NCI-H82 treated with DMSO at 0.1 percent for 48 hours (cell line): ENCODE data around the gene EXOC6.

ENCODE experiments used
- DNase-seq: peaks from one replicate; lab custom pipeline; 2025; ENCODE audit not compliant: unreplicated experiment; lab: John Stamatoyannopoulos, UW

The EXOC6 gene

GRCh38 chr10:92999191-92999590 lies 150.9 kb downstream of the EXOC6 start:
- no peak for DNase-seq

- peak; percentile 14 for DNase-seq
Measured at GRCh38 chr10:93006435-93007039, 158.2 kb downstream of the EXOC6 start.

DNA sequence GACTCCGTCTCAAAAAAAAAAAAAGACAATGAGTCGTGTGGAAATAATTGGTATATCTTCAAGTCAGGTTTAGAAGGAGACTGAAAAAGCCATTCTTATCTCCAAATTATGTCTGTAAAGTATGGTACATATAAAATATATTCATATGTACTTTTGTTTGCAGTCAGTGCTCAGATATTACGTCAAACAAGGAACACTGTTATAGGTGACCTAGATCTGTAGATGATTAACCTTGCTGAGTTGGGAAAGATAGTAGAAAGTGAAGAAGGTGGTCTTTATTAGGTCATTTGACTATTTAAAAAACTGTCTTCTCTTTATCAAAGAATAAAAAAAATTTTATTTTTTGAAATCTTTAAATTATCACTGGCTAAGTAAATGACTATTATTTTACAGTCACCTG lies 167.4 kb downstream of the EXOC6 start:
- no peak for DNase-seq

DNA sequence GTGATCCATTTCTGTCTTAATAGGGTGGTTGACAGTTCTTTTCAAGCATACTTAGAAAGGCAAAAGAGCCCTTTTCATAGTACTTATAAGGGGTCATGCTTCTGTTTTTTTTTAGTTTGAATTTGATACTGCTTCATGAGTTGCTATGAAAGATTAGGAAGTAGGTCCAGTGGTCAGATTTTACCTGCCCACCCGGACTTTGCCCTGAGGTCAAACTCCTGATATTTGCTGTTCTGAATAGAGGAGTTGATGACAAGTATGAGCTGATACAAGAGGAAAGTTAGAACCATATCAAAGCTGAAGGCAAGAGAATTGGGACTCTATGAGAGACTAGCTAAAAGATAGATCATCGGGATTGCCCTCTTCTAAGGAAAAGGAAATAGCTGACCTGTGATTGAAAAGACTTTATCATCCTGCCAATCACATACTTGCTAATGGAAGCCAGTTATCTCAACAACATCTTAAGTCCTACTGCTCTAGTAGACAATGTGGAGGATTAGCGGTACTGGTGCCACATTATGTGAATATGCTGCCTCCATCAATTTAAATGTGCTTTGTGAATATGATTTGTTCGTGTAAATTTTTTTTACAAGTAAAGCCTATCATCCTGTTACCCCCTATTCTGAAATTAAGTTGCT lies 174.8 kb downstream of the EXOC6 start:
- no peak for DNase-seq

- DNase-seq: no peak
Measured at GRCh38 chr10:93026072-93026471, 177.8 kb downstream of the EXOC6 start.

GRCh38 chr10:93027508-93027907 lies 179.2 kb downstream of the EXOC6 start:
- no peak for DNase-seq

GRCh38 chr10:93028883-93029282 lies 180.6 kb downstream of the EXOC6 start:
- no peak for DNase-seq

DNA sequence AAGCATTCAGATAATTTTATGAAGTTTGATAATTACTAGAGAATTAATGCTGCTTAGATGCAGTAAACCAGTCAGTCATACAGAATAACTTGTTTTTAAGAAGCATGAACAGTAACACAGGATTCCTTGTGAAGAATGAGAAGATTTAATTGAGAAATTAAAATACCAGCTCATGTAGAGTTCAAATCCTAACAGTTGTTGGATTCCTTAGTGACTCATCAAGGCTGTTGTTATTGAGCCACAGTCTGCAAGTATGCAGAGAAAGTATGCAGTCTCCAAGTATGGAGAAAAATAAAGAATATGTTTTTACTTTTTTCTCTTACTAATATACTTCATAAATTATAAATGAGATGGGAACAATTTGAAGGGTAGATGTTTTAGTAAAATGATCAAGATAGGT lies 182.1 kb downstream of the EXOC6 start:
- DNase-seq: no peak

GRCh38 chr10:93032105-93032808 lies 183.9 kb downstream of the EXOC6 start:
- DNase-seq: no peak

DNA sequence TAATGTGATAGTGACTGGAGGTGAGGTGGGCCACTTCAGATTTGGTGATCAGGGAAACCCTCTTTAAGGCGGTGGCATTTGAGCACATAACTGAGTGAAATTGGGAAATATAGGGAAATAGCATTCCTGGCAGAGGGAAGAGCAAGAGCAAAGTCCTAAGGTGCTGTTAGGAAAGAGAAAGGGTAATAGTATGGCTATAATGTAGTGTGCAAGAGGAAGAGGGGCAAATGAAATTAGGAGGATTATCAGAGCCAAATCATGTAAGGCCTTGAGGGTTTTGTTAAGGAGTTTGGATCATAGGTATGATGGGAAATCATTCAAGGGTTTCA lies 184.5 kb downstream of the EXOC6 start:
- no peak for DNase-seq

- DNase-seq: no peak
Measured at GRCh38 chr10:93034426-93034825, 186.1 kb downstream of the EXOC6 start.

- DNase-seq: no peak
Measured at GRCh38 chr10:93039110-93039509, 190.8 kb downstream of the EXOC6 start.

- DNase-seq: no peak
Measured at GRCh38 chr10:93039721-93040120, 191.4 kb downstream of the EXOC6 start.

DNA sequence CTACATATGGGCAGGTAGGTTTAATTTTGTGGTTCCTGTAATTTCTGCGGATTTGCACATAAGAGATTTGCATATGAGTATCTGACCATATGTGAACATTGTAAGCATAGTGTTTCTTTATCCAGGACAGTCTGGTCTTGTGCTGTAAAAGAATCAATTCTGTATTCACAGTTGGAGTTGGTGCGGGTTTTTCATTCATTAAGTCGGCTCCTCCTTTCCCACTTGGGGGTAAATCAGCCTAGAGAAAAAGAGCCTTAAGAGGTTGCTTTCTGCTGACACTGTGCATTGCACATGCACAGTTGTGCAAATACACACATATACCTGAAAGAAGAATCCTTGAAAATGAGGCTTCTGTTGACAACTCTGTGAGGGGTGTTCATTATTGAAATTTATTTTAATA lies 206.2 kb downstream of the EXOC6 start:
- DNase-seq: no peak

DNA sequence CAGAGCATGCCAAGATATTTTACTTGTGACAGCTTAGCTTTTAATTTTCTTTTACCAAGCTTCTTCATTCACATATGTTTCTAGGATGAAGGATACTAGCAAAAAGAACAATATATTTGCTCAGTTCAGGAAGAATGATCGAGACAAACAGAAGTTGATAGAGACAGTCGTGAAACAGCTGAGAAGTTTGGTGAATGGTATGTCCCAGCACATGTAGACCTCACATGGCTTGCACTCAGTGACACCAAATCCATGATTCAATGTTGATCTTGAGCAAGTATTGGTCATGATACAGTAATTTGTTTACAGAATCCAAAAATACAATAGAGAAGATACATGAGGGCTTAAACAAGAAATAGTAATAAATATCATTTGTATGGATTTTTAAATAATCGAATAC lies 209.8 kb downstream of the EXOC6 start:
- DNase-seq: no peak

DNA sequence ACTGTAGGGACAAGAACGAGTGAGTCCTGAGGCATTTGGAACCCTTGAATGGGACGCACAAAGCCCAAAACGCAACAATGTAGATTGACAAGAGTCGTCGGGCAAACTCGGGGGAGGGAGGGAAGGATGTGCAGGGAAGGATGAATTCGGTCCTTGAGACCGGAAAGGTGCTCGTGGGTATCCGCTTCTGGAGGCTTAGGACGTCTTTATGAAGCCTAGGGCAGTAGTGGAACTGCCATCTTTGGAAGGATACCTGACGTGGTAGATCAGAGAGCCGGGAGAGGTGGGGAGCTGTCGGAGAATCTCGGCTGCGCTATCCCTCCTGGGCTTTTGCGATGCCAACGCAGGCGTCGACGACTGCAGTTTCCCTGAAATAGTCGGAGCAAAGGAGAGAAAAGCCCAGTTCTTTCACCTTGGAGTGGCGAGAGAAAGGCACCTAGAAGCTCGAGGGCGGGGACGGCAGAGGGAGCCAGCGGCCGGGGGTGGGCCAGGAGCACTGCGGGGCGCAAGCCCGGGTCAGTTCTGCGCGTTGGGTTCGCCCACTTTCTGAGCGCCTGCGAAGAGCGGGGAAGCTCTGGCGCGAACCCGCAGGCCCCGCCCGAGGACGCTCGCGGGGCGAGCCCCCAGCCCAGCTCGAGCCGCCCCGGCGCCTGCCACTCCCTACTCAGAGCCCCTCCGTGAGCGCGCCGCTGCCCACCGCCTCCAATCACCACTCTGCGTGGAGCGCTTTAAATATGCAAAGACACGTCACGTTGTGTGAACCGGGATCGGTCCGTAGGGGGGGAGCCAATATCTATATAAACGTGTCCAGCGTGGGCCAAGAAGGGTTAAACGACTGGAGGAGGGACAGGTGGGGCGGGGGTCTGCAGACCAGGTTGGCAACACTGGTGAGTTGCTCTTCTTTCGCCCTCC lies 211.9 kb downstream of the EXOC6 start, which contains the start of gene CYP26C1:
Gene CYP26C1 (plus strand): TSS at position 824 of the 912 bp plus-strand sequence. CDS start 466 bp downstream, outside the sequence.
- no peak for DNase-seq

- DNase-seq: no peak
Measured at GRCh38 chr10:93060887-93061593, 212.7 kb downstream of the EXOC6 start.

- DNase-seq: no peak
Measured at GRCh38 chr10:93061594-93062513, 213.5 kb downstream of the EXOC6 start.

GRCh38 chr10:93062514-93063143 lies 214.3 kb downstream of the EXOC6 start:
- no peak for DNase-seq
